HEK293T (cell line): ENCODE data around the gene EPB41L4B.
"Not testable (repeated sequence)": the region's sequence is repeated elsewhere in the genome, so short reads cannot be mapped to it uniquely, and the experiment has no call there.

Experiments
- CTCF ChIA-PET: fragments of 350-600 bp; formaldehyde crosslinking; extraction: SDS; loops from one replicate; lab custom pipeline; 2021; ENCODE audit warnings: antibody characterized with exemption, inconsistent platforms; lab: Yijun Ruan, JAX
- POLR2A ChIA-PET: fragments of 350-600 bp; formaldehyde crosslinking; extraction: SDS; loops from one replicate; lab custom pipeline; 2020; ENCODE audit warnings: antibody characterized with exemption, inconsistent platforms; lab: Yijun Ruan, JAX
- DNase-seq: peaks from one replicate; pipeline ENCODE4 v3.0.0; 2012; ENCODE audit warnings: mixed read lengths; ENCODE audit errors: extremely low spot score
- ARNT ChIP-seq: fragments of 450-650 bp; IDR thresholded peaks from 2 replicates; pipeline ENCODE4 v1.6.1; 2017; ENCODE audit warnings: mild to moderate bottlenecking
- BHLHE40 ChIP-seq: fragments of 450-650 bp; IDR thresholded peaks from 2 replicates; pipeline ENCODE4 v1.6.1; 2016; ENCODE audit warnings: mild to moderate bottlenecking, moderate library complexity, borderline replicate concordance
- CTBP1 ChIP-seq: fragments of 450-650 bp; IDR thresholded peaks from 2 replicates; pipeline ENCODE4 v1.6.1; 2016; ENCODE audit warnings: borderline replicate concordance
- ELF4 ChIP-seq: fragments of 450-650 bp; IDR thresholded peaks from 2 replicates; pipeline ENCODE4 v1.6.1; 2017; ENCODE audit warnings: antibody characterized with exemption
- FOXA1 ChIP-seq: fragments of 450-650 bp; IDR thresholded peaks from 2 replicates; pipeline ENCODE4 v1.6.1; 2016; ENCODE audit warnings: mild to moderate bottlenecking
- FOXK2 ChIP-seq: fragments of 450-650 bp; IDR thresholded peaks from 2 replicates; pipeline ENCODE4 v1.6.1; 2016; ENCODE audit warnings: mild to moderate bottlenecking
- FOXM1 ChIP-seq: fragments of 450-650 bp; IDR thresholded peaks from 2 replicates; pipeline ENCODE4 v1.6.1; 2017; ENCODE audit warnings: mild to moderate bottlenecking, borderline replicate concordance
- HDGF ChIP-seq: fragments of 450-650 bp; IDR thresholded peaks from 2 replicates; pipeline ENCODE4 v1.6.1; 2017; ENCODE audit warnings: antibody characterized with exemption, borderline replicate concordance
- L3MBTL2 ChIP-seq: fragments of 450-650 bp; conservative IDR thresholded peaks from 2 replicates; pipeline ENCODE4 v1.6.1; 2016; ENCODE audit warnings: mild to moderate bottlenecking
- LEF1 ChIP-seq: fragments of 450-650 bp; IDR thresholded peaks from 2 replicates; pipeline ENCODE4 v1.6.1; 2017; ENCODE audit warnings: mild to moderate bottlenecking, borderline replicate concordance
- NFRKB ChIP-seq: fragments of 450-650 bp; IDR thresholded peaks from 2 replicates; pipeline ENCODE4 v1.6.1; 2016; ENCODE audit warnings: mild to moderate bottlenecking, moderate library complexity
- PKNOX1 ChIP-seq: fragments of 450-650 bp; IDR thresholded peaks from 2 replicates; pipeline ENCODE4 v1.6.1; 2016
- SP1 ChIP-seq: fragments of 450-650 bp; IDR thresholded peaks from 2 replicates; pipeline ENCODE4 v1.6.1; 2017
- SUZ12 ChIP-seq: fragments of 450-650 bp; IDR thresholded peaks from 2 replicates; pipeline ENCODE4 v1.6.1; 2016; ENCODE audit warnings: mild to moderate bottlenecking
- TARDBP ChIP-seq: fragments of 450-650 bp; IDR thresholded peaks from 2 replicates; pipeline ENCODE4 v1.6.1; 2016
- ZNF384 ChIP-seq: fragments of 450-650 bp; IDR thresholded peaks from 2 replicates; pipeline ENCODE4 v1.6.1; 2016

Gene EPB41L4B

DNA sequence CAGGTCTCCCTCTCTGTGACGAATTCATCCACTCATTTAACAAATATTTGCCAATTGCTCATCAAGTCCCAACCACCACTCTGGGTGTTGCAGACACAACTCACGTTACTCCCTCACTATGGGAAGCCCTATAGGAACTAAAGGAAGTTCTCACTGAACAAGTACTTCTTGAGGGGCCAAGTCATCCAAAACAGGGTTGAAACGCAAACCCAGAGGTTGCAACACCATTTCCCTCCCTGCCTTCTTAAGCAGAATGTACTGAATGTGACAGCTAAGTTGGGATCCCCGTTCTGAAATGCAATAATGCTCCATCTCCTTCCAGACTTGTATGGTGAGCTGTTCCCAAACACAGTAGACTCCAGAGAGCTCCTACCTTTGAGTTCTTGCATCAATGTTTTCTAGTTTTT is 34.3 kb downstream of the EPB41L4B start:
- POLR2A ChIA-PET, result no interaction called here
- CTCF ChIA-PET, result no interaction called here
- no peak for DNase-seq
- no peak for TF ChIP-seq L3MBTL2
- TF ChIP-seq ELF4, result no peak
- TF ChIP-seq CTBP1, result no peak
- TF ChIP-seq FOXA1, result no peak
- TF ChIP-seq PKNOX1, result no peak
- no peak for TF ChIP-seq HDGF
- no peak for TF ChIP-seq BHLHE40
- no peak for TF ChIP-seq NFRKB
- no peak for TF ChIP-seq ARNT
- no peak for TF ChIP-seq FOXK2
- no peak for TF ChIP-seq FOXM1
- TF ChIP-seq TARDBP, result no peak

GRCh38 chr9:109283672-109284071 is 37.2 kb downstream of the EPB41L4B start:
- POLR2A ChIA-PET, DNase-seq: not testable (repeated sequence)
- CTCF ChIA-PET, result interaction anchor here (0.6 kb wide), 1 partner anchor 40 kb away, joined by 3 read pairs; no protein-coding TSS in a partner anchor

DNA sequence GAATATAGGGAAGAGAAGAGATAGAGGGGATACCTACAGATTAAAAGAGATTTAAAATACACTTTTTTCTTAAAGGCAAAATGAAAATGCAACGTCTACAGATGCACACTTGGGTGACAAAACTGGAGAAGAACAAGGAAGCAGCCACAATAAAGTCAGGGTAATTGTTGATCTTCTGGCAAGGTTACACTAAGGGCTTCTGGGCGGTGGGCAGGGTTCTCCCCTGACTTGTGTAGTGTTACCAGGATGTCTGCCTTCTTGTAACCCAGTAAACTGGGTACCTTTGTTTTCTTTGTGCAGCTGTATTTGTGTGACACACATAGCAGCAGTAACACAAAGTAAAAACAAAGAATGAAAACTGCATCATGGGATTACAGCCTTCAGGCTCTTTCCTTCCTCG is 37.8 kb downstream of the EPB41L4B start:
- no peak for DNase-seq
- TF ChIP-seq LEF1 (no peak), TARDBP (no peak), PKNOX1 (no peak), BHLHE40 (no peak), HDGF (no peak), FOXK2 (no peak), ZNF384 (no peak), ELF4 (no peak), NFRKB (no peak), CTBP1 (no peak), ARNT (no peak)
- ChIA-PET CTCF (no interaction called here), POLR2A (no interaction called here)

DNA sequence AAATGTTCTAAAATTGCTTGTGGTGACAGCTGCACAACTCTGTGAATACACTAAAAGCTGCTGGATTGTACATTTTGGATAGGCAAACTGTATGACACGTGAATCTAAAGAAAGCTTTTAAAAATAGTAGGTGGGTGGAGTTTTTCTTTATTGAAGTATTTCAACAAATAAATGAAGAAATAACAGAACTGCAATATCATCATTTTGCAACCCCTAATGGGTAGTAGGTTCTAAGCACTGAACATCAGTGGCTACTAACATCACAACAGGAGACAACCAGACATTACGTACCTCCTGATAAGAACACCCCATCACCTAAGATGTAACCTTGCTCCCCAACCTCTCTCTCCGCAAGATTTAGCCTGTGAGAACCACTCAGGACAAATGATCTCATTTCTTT is 38.6 kb downstream of the EPB41L4B start:
- POLR2A ChIA-PET, result no interaction called here
- TF ChIP-seq CTBP1 (no peak), ZNF384 (no peak), FOXM1 (no peak), HDGF (no peak), L3MBTL2 (no peak), TARDBP (no peak), NFRKB (no peak)
- CTCF ChIA-PET, result no interaction called here
- DNase-seq, result no peak

GRCh38 chr9:109281518-109281917 is 39.3 kb downstream of the EPB41L4B start:
- CTCF ChIA-PET, result no interaction called here
- DNase-seq, result no peak
- no peak for TF ChIP-seq ELF4
- POLR2A ChIA-PET, result no interaction called here

- TF ChIP-seq PKNOX1 (no peak), ELF4 (no peak), SUZ12 (no peak), FOXA1 (no peak), HDGF (no peak), BHLHE40 (no peak), LEF1 (no peak), FOXK2 (no peak)
- ChIA-PET POLR2A (no interaction called here), CTCF (no interaction called here)
- no peak for DNase-seq
These were observed 42.0 kb downstream of the EPB41L4B start for GRCh38 chr9:109278848-109279247.

DNA sequence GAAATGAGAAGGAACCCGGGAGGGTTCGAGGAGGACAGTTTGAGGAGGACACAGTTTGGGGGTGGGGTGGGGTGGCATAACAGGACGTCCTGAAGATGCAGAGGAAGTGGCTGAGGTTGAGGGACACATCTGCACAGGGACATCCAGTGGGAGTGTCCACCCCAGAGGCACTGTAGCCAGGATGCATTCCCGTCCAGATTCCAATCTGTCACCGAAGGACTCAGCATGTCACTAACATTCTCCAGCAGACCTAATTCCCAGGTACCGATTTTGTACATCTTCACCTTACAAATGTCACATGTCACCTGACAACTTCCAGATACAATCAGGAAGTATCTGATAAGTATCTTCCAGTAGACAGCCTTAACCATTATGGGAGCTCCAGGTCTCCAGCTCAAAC is 42.6 kb downstream of the EPB41L4B start:
- TF ChIP-seq FOXA1, result no peak
- no peak for TF ChIP-seq LEF1
- TF ChIP-seq L3MBTL2, result no peak
- TF ChIP-seq SP1, result no peak
- no peak for TF ChIP-seq HDGF
- TF ChIP-seq TARDBP, result no peak
- TF ChIP-seq ELF4, result no peak
- TF ChIP-seq ZNF384, result no peak
- TF ChIP-seq CTBP1, result no peak
- TF ChIP-seq PKNOX1, result no peak
- TF ChIP-seq FOXK2, result no peak
- TF ChIP-seq FOXM1, result no peak
- TF ChIP-seq SUZ12, result no peak
- TF ChIP-seq NFRKB, result no peak
- no peak for TF ChIP-seq BHLHE40
- no peak for TF ChIP-seq ARNT
- ChIA-PET CTCF (no interaction called here), POLR2A (no interaction called here)
- DNase-seq, result no peak
